Measurements from ENCODE around the gene LGALS9C.
"Not testable (repeated sequence)": the region's sequence is repeated elsewhere in the genome, so short reads cannot be mapped to it uniquely, and the experiment has no call there.

The LGALS9C gene

DNA sequence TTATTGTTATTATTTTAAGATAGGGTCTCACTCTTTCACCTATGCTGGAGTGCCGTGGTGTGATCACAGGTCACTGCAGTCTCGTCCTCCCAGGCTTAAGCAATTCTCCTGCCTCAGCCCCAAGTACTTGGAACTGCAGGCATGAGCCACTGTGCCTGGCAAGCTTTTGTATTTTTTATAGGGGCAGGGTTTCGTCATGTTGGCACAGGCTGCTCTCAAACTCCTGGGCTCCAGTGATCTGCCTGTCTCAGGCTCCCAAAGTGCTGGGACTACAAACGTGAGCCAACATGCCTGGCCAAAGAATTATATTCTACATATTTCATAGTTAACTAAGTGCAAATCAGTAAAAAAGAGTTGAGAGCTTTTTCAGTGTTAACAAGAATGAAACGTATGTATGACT lies 65.6 kb downstream of the LGALS9C start:
- not testable (repeated sequence) for DNase-seq

DNA sequence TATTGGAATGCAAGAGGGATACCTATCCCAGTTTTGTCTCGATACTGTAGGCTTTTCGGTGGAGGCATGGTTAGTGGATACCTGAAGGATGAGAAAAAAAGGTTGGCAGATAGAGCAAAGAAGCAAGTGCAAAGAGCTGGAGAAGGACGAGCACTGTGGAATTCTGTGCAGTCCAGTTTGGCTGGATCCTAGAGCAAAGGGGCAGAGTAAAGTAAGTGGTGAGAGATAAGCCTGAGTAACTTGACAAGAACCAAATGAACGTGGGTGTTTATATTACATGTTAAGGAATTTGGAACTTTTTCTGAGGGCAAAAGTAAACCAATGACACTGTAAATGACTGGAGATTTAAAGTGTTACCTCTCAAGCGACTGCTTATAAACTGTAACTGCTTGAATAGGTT lies 66.3 kb downstream of the LGALS9C start:
- not testable (repeated sequence) for DNase-seq
